CD4-positive, alpha-beta T cell treated with Interleukin-12 subunit alpha and Interleukin-12 subunit beta, for 1 hour (primary cell): Measurements from ENCODE around the gene OPN1MW.
"Not testable (repeated sequence)": the region's sequence is repeated elsewhere in the genome, so short reads cannot be mapped to it uniquely, and the experiment has no call there.

Source experiments
- DNase-seq: peaks from one replicate; pipeline ENCODE4 v3.0.0-alpha.2; 2020

OPN1MW gene

GRCh38 chrX:154211499-154211898 is 29.1 kb downstream of the OPN1MW start:
- not testable (repeated sequence) for DNase-seq

DNA sequence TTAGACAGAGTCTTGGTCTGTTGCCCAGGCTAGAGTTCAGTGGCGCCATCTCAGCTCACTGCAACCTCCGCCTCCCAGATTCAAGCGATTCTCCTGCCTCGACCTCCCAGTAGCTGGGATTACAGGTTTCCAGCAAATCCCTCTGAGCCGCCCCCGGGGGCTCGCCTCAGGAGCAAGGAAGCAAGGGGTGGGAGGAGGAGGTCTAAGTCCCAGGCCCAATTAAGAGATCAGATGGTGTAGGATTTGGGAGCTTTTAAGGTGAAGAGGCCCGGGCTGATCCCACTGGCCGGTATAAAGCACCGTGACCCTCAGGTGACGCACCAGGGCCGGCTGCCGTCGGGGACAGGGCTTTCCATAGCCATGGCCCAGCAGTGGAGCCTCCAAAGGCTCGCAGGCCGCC is 37.1 kb downstream of the OPN1MW start, which contains the start of gene OPN1MW2:
Gene OPN1MW2, plus strand, starts transcription at position 301 of the 400 bp plus-strand sequence. Its CDS starts 60 bp downstream, at position 361.
- DNase-seq = not testable (repeated sequence)

DNA sequence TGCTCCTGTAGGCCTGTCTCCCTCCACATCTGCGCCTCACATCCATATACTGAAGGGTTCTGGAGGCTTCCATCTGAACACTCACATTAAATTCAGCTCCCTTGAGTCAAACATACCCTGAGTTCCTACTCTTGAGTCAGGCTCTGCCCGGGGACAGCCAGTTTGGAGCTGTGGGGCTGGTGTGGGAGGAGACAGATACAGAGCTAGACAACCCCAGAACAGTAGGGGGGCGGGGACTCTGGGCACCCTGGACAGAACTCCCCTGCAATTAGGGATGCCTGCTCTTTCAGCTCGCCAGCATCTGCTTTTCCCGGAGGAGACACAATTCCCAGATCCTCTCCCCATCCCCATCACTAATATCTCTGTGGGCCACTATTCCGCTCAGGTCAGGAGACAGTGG is 42.9 kb downstream of the OPN1MW start:
- not testable (repeated sequence) for DNase-seq

DNA sequence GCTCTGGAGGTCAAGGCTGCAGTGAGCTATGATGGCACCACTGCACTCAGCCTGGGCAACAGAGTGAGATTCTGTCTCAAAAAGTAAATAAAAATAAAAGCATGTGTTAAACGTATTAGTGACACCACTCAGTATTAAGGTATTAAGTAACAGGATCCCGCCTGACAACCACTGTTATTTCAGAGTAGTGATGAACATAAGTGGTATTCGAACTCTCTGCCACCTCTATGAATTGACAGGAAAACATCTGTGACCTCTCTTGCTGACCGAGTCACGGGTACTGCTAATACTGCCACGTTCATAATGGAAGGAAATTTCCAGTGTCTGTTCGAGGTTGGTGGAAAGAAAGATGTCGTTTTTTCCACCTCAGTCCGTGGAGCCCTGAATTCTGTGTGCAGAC is 44.3 kb downstream of the OPN1MW start:
- DNase-seq = not testable (repeated sequence)

- not testable (repeated sequence) for DNase-seq
These were observed 49.0 kb downstream of the OPN1MW start for GRCh38 chrX:154231443-154231842.

- DNase-seq = not testable (repeated sequence)
These were observed 51.2 kb downstream of the OPN1MW start for GRCh38 chrX:154233620-154234019.

DNA sequence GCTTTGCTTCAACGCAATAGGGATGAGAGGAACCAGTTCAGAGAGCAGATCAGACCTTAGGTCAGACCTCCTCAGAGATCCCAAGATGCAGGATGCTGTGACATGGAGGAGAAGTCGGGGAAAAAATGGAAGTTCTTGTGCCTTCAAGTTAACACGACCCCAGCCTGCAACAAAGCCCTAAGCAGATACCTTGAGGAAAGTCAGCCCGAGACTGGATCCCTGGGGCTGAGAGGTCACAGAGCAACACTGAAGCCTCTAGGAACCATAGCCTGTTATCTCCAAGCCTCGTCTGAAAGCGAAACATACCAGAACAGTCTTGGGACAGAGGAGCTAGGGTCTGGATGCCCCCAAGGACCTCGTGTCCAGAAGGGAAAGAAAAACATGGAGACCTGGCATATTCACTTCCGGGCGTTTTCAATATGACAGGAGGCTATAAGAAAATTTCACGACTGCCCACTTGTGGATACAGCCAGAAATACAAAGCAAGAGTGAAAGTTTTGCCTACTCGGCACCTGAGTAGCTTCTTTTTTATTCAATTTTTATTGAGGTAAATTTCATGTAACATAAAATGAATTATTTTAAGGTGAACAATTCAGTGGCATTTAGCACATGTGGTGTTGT is 56.7 kb downstream of the OPN1MW start:
- DNase-seq = not testable (repeated sequence)

DNA sequence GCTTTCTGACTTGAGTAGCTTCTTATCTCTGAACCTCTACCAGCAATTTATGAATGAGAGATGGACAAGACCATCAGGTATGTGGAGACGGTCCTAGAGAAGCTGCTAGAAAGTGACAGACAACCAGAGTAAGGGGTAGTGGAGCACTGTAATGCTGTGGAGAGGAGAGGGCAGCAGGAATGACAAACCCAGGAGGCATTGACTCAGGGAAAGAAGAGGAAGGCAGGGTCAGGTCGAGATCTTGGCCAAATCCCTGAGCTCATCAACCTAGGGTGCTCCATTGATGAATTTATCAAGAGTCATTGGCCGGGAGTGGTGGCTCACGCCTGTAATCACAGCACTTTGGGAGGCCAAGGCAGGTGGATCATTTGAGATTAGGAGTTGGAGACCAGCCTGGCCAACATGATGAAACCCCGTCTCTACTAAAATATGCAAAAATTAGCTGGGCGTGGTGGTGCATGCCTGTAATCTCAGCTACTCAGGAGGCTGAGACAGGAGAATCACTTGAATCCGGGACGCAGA is 57.6 kb downstream of the OPN1MW start:
- not testable (repeated sequence) for DNase-seq
